MM.1S (cell line): ENCODE results near the gene CCDC63.

ENCODE experiments used
- DNase-seq: peaks from one replicate; pipeline ENCODE4 v3.0.0-alpha.2; 2015
- H2AFZ ChIP-seq: fragments of 300-600 bp; sonication (generic); 2 replicates; pipeline ENCODE4 v1.6.0; 2016; ENCODE audit warnings: antibody characterized with exemption, low read length
- H3F3A ChIP-seq: fragments of 300-600 bp; sonication (generic); 2 replicates; pipeline ENCODE4 v1.6.1; 2016; ENCODE audit warnings: mild to moderate bottlenecking, antibody characterized with exemption, low read length, moderate library complexity, mixed read lengths; ENCODE audit not compliant: insufficient read depth
- H3K27ac ChIP-seq: fragments of 300-600 bp; sonication (generic); 2 replicates; pipeline ENCODE4 v1.5.1; 2016; ENCODE audit warnings: mild to moderate bottlenecking, low read length
- H3K27me3 ChIP-seq: fragments of 300-600 bp; sonication (generic); replicated peaks from 2 replicates; pipeline ENCODE4 v1.6.0; 2016; ENCODE audit warnings: low read length; ENCODE audit not compliant: insufficient read depth
- H3K36me3 ChIP-seq: fragments of 300-600 bp; sonication (generic); replicated peaks from 2 replicates; pipeline ENCODE4 v1.6.1; 2016; ENCODE audit warnings: mild to moderate bottlenecking, low read length, mixed read lengths; ENCODE audit not compliant: insufficient read depth
- H3K4me1 ChIP-seq: fragments of 300-600 bp; sonication (generic); 2 replicates; pipeline ENCODE4 v1.6.1; 2016; ENCODE audit warnings: low read length, mixed read lengths
- H3K4me2 ChIP-seq: fragments of 300-600 bp; sonication (generic); 2 replicates; pipeline ENCODE4 v1.6.0; 2016; ENCODE audit warnings: low read depth, low read length
- H3K4me3 ChIP-seq: fragments of 300-600 bp; sonication (generic); 2 replicates; pipeline ENCODE4 v1.5.1; 2016; ENCODE audit warnings: low read length, mixed read lengths
- H3K79me2 ChIP-seq: fragments of 300-600 bp; sonication (generic); 2 replicates; pipeline ENCODE4 v1.6.1; 2016; ENCODE audit warnings: mixed run types, low read length, mixed read lengths
- H3K9ac ChIP-seq: fragments of 300-600 bp; sonication (generic); 2 replicates; pipeline ENCODE4 v1.6.1; 2016; ENCODE audit warnings: low read length, mixed read lengths
- H3K9me2 ChIP-seq: fragments of 300-600 bp; sonication (generic); replicated peaks from 2 replicates; pipeline ENCODE4 v1.6.1; 2016; ENCODE audit warnings: mild to moderate bottlenecking, low read length, mixed read lengths; ENCODE audit not compliant: insufficient read depth
- H3K9me3 ChIP-seq: fragments of 300-600 bp; sonication (generic); replicated peaks from 2 replicates; pipeline ENCODE4 v1.6.1; 2016; ENCODE audit warnings: mild to moderate bottlenecking, low read length, mixed read lengths; ENCODE audit not compliant: insufficient read depth
- H4K20me1 ChIP-seq: fragments of 300-600 bp; sonication (generic); 2 replicates; pipeline ENCODE4 v1.6.1; 2016; ENCODE audit warnings: mild to moderate bottlenecking, low read length, moderate library complexity, mixed read lengths; ENCODE audit not compliant: insufficient read depth
- EZH2 ChIP-seq: fragments of 300-600 bp; sonication (generic); optimal IDR thresholded peaks from 2 replicates; pipeline ENCODE3; 2017; ENCODE audit warnings: low read depth, mild to moderate bottlenecking, antibody characterized with exemption, low read length, mixed read lengths
- EZH2phosphoT487 ChIP-seq: fragments of 300-600 bp; sonication (generic); IDR thresholded peaks from 2 replicates; pipeline ENCODE4 v1.6.1; 2018; ENCODE audit warnings: antibody characterized with exemption, low read length
- TF ChIP-seq, protein P1 (sequence below): fragments of 300-600 bp; sonication (generic); IDR thresholded peaks from 2 replicates; pipeline ENCODE4 v1.5.1; 2016; ENCODE audit warnings: antibody characterized with exemption, low read length, mixed read lengths

Gene CCDC63

DNA sequence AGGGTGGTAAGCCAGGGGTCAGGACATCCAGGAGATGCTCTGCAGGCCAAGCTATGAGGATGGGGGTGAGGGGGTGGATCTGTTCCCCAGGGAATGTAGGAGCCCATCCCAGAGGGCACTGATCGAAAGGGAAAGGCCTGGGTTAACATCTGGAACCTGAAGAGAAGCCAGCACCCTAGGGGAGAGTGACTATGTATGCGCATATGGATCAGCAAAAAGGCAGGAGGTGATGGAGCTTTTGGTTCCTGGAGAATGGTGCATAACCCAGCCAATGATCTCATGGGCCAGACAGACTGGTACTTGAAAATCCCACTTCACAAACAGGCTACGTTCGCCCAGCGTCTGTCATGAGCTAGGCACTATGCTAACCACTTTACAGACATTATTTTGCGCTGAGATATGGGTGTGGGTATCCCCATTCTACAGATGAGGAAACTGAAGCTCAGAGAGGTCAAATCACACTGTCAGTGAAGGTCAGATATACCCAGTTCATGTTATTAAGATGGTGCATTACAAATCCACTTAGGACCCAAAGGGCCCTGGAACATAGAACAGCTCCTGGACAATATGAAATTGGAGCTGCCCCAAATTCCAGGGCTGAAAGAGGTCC is 1.6 kb downstream of the CCDC63 start:
- H3K27me3 ChIP-seq, result no peaks in the 10 kb centered on the region
- no peak overlapping the region for H3K9ac ChIP-seq
- DNase-seq, result no peak
- no peaks in the 10 kb centered on the region for H4K20me1 ChIP-seq
- no peaks in the 10 kb centered on the region for H3K79me2 ChIP-seq
- no peaks in the 10 kb centered on the region for H3K9me2 ChIP-seq
- H3K4me2 ChIP-seq, result no peak overlapping the region
- no peak overlapping the region for H3K4me3 ChIP-seq
- no peaks in the 10 kb centered on the region for H3F3A ChIP-seq
- H3K27ac ChIP-seq, result no peak overlapping the region
- no peaks in the 10 kb centered on the region for H3K9me3 ChIP-seq
- H2AFZ ChIP-seq, result no peak overlapping the region
- TF ChIP-seq EZH2 (no peak), EZH2phosphoT487 (no peak)
- TF ChIP-seq, protein P1, sequence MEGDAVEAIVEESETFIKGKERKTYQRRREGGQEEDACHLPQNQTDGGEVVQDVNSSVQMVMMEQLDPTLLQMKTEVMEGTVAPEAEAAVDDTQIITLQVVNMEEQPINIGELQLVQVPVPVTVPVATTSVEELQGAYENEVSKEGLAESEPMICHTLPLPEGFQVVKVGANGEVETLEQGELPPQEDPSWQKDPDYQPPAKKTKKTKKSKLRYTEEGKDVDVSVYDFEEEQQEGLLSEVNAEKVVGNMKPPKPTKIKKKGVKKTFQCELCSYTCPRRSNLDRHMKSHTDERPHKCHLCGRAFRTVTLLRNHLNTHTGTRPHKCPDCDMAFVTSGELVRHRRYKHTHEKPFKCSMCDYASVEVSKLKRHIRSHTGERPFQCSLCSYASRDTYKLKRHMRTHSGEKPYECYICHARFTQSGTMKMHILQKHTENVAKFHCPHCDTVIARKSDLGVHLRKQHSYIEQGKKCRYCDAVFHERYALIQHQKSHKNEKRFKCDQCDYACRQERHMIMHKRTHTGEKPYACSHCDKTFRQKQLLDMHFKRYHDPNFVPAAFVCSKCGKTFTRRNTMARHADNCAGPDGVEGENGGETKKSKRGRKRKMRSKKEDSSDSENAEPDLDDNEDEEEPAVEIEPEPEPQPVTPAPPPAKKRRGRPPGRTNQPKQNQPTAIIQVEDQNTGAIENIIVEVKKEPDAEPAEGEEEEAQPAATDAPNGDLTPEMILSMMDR, result no peak
- no peaks in the 10 kb centered on the region for H3K4me1 ChIP-seq
- no peaks in the 10 kb centered on the region for H3K36me3 ChIP-seq

DNA sequence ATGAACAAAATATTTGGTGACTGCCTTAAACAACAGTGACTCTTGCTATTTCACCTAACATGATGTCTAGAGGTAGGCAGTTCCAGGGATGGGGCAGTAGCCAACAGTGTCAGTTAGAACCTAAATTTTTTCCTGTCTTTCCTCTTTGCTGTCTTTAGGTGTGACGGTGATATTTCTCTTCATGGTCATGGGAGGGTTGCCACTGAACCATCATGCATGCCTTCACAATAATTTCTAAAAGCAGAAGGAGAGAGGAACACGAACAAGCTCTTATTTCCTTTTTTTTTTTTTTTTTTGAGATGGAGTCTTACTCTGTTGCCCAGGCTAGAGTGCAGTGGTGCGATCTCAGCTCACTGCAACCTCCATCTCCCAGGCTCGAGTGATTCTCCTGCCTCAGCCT is 2.4 kb downstream of the CCDC63 start:
- Histone ChIP-seq H3K4me3 (no peak overlapping the region), H3K4me2 (no peak overlapping the region), H2AFZ (no peak overlapping the region), H4K20me1 (no peaks in the 10 kb centered on the region), H3K36me3 (no peaks in the 10 kb centered on the region), H3K27ac (no peak overlapping the region), H3K9me2 (no peaks in the 10 kb centered on the region), H3K79me2 (no peaks in the 10 kb centered on the region), H3K27me3 (no peaks in the 10 kb centered on the region), H3F3A (no peaks in the 10 kb centered on the region), H3K4me1 (no peaks in the 10 kb centered on the region), H3K9ac (no peak overlapping the region), H3K9me3 (no peaks in the 10 kb centered on the region)
- no peak for DNase-seq
- TF ChIP-seq EZH2phosphoT487 (no peak), EZH2 (no peak)
- TF ChIP-seq, protein P1, result no peak

DNA sequence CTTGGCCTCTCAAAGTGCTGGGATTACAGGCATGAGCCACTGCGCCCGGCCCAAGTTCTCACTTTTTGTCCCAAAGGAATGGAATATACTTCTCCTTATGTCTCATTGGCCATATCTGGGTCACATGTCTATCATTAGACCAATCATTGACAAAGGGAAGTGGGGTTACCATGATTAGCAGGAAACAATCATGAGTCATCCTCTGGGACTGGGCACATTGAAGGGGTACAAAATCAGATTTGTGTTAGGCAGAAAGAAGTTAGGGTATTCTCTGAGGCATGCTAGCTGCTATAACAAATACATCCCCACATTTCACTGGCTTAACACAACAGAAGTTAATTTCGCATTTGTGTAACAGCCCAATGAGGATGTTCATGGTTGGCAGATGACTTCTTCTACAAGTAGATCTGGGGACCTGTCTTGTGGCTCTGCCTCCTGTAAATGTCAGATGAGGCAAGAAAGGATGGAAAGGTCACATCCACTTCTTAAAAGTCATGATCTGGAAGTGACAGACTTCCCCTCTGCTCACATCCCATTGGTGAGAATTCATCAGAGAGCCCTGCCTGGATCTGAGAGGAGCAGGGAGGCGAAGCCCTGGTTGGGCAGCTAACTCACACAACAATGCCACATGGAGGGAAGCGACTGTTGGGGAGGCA is 3.1 kb downstream of the CCDC63 start:
- Histone ChIP-seq H3K4me3 (no peak overlapping the region), H3K9me2 (no peaks in the 10 kb centered on the region), H3K79me2 (no peaks in the 10 kb centered on the region), H4K20me1 (no peaks in the 10 kb centered on the region), H3F3A (no peaks in the 10 kb centered on the region), H3K4me1 (no peaks in the 10 kb centered on the region), H2AFZ (no peak overlapping the region), H3K36me3 (no peaks in the 10 kb centered on the region), H3K27me3 (no peaks in the 10 kb centered on the region), H3K9ac (no peak overlapping the region), H3K4me2 (no peak overlapping the region), H3K27ac (no peak overlapping the region), H3K9me3 (no peaks in the 10 kb centered on the region)
- DNase-seq, result no peak
- TF ChIP-seq, protein P1, result no peak
- TF ChIP-seq EZH2phosphoT487 (no peak), EZH2 (no peak)
